ENCODE data around the gene TCF4.

GRCh38 chr18:55582325-55582724 is 5.7 kb downstream of the TCF4 start:
- TF ChIP-seq, protein P1, sequence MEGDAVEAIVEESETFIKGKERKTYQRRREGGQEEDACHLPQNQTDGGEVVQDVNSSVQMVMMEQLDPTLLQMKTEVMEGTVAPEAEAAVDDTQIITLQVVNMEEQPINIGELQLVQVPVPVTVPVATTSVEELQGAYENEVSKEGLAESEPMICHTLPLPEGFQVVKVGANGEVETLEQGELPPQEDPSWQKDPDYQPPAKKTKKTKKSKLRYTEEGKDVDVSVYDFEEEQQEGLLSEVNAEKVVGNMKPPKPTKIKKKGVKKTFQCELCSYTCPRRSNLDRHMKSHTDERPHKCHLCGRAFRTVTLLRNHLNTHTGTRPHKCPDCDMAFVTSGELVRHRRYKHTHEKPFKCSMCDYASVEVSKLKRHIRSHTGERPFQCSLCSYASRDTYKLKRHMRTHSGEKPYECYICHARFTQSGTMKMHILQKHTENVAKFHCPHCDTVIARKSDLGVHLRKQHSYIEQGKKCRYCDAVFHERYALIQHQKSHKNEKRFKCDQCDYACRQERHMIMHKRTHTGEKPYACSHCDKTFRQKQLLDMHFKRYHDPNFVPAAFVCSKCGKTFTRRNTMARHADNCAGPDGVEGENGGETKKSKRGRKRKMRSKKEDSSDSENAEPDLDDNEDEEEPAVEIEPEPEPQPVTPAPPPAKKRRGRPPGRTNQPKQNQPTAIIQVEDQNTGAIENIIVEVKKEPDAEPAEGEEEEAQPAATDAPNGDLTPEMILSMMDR (IDR thresholded peaks at IDR 0.05; ENCODE audit: insufficient read depth, low read depth, low read length) = no peak
- no peak for TF ChIP-seq EZH2 (IDR thresholded peaks at IDR 0.05; ENCODE audit: insufficient read depth, low read length)
